Limb (tissue), 2 donors: ENCODE measurements around the gene ZFHX2.

Experiments used
- DNase-seq, 2 donors: peaks; one replicate each; pipeline ENCODE4 v3.0.0-alpha.2; 2016; ENCODE audit errors: extremely low spot score in 2 of 2

ZFHX2 gene

GRCh38 chr14:23573384-23574015 is 21.9 kb upstream of the ZFHX2 start:
- DNase-seq, result no peak

DNA sequence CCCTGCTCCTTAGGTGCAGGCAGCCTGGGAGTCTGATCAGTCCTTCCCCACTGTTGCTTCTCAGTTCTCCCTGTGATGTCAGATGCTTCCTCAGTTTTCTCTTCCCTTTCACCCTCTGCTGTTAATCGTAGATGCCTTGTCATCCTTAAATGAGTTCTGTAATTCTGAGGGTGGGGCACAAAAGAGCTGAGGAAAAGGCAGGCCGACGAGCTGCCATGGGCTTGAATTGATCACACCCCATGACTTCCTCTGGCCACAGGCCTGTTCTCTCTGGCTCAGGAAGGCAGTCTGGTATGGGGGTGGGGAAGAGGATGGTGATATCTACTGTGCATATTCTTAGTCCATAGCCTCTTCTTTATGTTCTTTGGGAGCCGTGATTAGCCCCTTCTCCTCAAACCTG is 21.3 kb upstream of the ZFHX2 start:
- DNase-seq, result no peak

DNA sequence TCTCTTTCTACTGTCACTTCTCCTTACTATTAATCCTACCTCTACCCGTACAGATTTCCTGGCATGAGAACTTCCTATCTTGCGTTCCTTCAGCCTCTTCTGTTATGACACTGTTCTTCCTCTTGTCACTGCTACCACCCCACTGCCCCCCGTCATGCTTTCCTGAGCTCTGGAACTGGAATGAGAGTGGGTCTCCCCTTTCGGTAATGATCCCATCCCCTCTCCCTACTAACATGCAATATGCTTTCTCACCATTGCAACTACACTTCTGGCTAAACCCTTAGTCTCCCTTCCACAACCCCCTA is 20.9 kb upstream of the ZFHX2 start:
- DNase-seq, result no peak

GRCh38 chr14:23571701-23572523 is 20.3 kb upstream of the ZFHX2 start:
- DNase-seq, result peak in 1 of 2 donors; percentile 32

DNA sequence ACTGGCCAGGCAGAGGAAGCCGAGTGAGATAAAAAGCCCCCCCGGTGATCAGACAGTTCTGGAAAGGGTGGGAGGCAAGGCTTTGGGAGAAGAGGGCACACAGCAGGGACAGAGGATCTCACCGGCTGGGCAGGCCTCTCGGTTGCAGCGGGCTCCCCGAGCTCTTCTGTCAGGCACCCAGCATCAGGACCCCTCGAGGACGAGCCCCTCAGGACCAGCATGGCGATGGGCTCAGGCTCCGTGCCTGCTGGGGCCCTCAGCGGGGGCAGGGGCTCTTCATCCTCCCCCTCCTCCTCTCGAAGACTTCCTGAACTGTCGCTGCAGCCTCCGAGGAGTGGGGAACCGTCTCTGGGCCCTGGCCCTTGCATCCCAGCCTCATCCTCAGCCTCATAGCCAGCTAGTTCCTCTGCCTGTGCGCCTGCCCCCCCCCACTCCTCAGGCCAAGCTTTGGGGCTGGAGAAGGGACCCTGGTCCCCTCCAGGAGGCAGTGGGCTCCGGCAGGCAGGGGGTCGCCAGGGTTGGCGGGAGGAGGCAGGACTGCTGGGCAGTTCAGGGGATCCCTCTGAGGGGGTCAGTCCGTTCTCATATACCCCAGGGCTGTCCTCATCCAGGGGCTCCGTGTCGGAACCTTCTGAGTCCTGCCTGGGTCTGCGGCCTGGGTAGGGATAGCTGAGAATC is 19.4 kb upstream of the ZFHX2 start:
- DNase-seq, result peak in 1 of 2 donors; percentile 34

DNA sequence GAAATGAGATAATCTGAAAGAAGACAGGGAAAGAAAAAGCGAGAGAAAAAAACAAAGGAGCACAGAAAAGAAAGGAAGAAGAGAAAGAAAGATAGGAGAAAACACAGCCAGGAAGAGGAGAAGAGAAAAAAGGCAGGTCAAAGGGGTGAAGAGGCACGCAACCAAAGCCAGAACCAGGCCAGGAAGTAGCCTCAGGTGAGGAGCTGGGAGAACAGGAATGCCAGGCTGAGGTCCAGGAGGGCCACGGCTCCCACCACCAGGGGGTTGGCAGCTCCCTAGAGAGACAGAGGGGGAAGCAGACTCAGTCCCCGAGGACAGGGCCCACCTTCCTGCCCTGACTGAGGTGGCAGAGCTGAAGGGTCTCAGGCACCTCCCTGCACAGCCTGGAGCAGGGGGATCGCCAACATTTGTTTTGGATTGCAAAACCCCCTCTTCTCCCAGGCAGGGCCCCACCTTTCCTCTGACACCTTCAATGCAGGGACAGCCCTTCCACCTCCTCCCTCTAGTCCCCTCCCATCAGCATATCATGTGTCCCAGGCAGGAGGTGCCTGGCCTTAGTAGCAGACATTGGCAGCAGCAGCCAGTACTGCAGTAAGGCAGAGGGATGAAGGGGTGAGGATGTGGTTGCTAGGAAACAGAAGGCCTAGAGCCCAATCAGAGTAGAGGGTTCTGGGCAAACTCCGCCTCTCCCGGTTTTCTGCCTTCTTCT is 18.0 kb upstream of the ZFHX2 start:
- DNase-seq, result peak in 1 of 2 donors; percentile 36

GRCh38 chr14:23568600-23569331 is 17.2 kb upstream of the ZFHX2 start:
- DNase-seq, result no peak

GRCh38 chr14:23568021-23568599 is 16.5 kb upstream of the ZFHX2 start:
- DNase-seq, result no peak

GRCh38 chr14:23567186-23568020 is 15.8 kb upstream of the ZFHX2 start, which contains the start of gene AP1G2:
Gene AP1G2, minus strand, starts transcription at chr14:23567791. Its CDS starts 477 bp downstream, at chr14:23567314.
- peak; percentile 68 to 90 for DNase-seq

DNA sequence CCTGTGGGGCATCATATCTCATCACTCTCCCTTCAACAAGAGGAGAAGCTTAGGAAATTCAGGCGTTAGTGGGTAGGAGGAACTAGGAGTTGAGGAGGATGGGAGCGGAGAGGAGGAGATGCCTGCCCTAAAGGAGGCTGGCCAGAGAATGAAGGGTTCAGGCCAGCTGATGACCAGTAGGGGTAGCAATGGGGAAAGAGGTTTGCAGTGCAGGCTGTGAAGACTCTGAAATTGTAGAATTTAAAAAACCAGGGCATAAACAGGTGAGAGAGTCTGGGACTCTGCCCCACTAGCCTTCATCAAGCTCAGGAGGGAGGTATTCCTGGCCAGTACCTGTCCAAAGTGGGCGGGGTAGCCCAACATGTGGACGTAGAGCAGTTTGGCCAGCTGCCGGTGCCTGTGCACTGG is 15.2 kb upstream of the ZFHX2 start:
- no peak for DNase-seq

GRCh38 chr14:23566112-23566777 is 14.7 kb upstream of the ZFHX2 start:
- no peak for DNase-seq

DNA sequence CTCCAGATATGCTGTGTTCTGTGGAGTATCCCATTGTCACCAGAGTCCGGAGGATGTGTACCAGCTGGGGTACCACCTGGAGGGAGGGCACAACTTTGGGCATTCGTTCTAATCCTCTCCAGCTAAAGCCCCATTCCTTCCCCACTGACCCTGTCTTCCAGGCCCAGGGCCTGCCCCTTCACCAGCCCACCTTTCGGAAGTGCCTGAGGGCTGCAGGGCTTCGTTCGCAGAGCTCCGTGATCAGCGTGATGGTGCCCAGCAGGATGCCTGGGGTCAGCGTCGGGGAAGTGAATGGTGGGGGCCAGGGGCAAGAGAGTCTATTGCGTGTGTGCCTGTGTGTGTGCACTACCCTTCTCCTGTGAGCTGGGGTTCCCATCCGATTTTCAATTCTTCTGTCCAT is 14.1 kb upstream of the ZFHX2 start:
- DNase-seq, result no peak

DNA sequence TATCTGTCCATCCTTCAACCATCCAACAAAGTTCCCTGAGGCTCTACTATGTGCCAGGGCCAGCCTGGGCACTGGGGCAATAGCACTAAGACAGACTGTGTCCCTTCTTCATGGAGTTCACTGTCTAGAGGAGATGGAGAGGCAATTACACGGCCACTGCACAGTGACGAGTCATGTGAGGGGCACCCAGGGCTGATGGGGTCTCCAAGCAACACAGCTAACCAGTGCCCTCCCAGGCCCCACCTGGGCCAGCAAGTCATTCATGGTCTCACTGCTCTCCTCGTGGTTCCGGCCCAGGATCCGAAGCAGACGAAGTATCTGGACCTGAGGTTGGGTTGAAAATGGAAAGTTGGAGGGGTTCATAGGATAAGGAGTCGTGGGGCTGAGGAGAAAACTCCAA is 13.3 kb upstream of the ZFHX2 start:
- DNase-seq, result no peak

GRCh38 chr14:23564181-23564812 is 12.7 kb upstream of the ZFHX2 start:
- no peak for DNase-seq

DNA sequence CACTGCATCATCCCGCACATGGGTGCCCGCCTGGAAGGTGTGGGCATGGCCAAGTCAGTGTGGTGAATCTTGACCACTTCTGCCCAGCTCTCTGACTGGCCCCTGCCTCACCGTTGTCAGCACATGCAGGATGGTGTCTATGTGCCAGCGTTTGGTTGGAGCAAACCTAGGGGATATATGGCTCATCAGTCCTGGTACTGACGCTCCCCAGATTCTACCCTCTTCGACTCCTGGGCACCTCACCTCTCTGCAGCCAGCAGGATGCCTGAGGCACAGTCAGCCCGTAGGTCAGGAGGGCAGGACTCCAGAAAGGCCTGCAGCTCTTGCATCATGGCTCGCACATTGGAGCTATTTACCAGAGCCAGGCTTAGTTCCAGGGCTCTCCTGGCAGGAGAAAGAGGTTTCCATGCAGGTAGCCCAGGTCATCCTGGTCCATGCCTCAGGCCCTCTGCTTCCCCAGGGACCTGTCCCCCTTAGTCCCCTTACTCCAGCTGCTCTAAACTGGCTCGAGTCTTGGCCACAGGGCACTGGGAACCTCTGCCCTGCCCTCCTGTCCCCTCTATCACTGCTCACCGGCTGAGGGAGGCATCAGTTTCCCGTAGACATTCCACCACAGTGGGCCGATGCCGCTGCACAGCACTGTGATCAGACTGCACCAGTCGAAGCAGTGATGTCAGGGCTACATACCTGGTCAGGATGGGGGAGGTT is 12.1 kb upstream of the ZFHX2 start:
- no peak for DNase-seq

DNA sequence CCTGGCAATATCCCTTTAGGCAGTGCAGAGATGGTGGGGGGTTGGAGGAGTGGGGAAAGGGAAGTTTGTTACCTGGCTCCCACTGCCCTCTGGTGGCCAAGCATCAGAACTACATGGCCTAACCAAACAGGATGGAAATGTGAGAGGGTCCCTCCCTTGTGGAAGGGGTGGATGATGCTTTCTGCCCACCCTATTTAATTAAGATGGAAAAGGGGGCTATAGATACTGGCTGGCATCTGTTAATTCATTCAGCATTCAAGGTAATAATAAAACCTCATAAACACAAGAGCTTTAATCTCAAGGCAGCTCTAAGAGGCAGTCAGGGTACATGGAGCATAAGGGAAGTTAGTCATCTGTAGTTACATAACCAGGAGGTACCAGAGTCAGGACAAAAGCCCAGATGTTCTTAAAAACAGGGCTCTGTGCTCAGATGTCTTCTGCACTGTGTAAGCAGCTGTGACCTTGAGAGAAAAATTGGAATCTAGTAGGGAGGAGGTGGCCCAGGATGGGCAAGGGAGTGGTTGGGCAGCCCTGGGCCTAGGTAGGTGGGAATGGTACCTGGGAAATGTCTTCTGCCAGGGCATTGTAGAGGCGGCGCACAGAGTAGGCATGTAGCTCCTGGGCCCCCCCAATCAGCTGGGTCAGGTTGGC is 11.4 kb upstream of the ZFHX2 start:
- DNase-seq, result peak in 1 of 2 donors; percentile 79

GRCh38 chr14:23561873-23562821 is 10.6 kb upstream of the ZFHX2 start:
- no peak for DNase-seq
